ENCODE data around the gene KIF18B. TPM values are rescaled to one million over a fixed set of nuclear protein-coding genes. Genes with fewer than 3 reads are reported as not detected.

The KIF18B gene
- 26.8 to 41.2 TPM (median 40.1 TPM) in 5 replicates for total RNA-seq (2022; extraction: Qiagen RNA extraction)

DNA sequence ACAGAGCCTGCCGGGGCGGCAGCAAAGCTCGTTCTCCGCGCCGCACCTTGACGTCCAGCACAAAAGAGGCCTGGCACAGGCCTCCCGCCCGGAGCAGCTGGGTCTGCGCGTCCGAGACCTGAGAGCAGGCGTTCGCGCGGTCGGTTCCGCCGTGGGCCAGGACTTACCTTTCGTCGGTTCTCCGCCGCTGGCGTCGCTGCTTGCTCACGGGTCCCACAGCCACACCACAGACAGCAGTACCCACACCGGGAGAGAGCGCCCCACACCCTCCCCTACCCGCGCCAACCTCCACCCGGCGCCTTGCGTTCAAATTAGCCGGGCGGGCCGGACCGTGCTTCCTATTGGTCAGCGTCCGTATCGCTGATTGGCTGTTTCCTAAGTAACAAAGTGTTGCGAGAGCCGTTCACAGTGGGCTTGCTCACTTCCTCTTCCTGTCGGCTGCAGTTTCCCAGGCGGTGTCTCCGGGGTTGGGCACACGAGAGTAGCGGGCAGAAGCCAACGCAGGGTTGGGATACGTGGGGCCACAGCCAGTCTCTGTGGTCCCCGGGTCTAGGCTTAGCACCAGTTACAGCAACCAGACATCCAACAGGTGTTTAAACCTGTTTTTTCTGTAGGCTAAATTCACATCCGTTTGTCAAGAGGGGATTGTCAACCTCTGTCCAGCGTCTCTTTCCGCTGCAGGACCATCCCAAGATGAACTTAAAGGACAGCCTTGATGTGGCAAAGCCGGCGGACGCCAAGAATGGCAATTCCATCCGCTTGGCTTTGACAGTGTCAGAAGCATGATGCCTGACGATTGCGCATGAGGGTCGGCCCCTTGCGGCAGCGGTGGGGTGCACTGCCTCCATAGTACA lies at the start of gene KIF18B:
KIF18B (minus strand) TSS at position 313 of the 854 bp plus-strand sequence. CDS start 11,429 bp downstream, outside the sequence.

DNA sequence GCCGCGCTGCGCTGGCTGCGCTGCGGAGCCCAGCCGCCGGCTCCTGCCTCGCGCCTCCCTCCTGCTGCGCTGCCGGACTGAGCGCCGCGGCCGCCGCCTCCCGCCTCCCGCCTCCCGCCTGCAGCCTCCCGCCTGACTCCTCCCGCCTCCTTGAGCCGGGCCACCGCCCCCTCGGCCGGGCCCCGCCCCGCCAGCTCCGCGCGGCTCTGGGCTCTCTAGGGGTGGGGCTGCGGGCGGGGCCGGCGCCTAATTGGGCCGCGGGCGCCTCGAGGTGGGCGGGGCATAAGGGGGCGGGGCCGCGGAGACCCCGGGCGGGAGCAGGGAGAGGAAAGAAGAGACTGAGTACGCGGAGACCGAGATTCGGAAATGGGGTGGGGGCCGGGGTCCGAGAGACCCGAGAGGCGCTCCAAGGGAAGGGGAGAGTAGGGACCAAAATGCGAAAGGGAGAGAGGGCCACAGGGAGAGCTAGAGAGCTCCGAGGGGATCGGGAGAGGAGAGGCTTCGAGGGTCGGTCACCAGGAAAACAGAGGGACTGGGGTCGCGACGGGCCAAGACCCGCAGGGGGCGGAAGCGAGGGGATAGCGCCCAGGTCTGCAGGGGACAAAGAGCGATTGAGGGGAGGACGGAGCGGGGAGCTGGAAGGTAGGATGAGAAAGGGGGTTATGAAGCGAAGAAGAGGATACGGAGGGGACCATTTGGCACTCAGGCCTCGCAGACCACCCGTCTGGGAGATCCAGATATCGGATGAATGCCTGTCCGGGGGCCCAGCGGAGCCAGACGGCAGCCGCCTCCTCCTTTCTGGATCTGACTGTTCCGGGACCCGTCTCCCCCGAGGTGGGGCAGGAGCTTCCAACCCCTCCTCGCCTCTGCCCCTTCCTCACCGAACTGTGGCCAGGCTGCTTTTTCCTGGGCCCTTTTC lies 20.9 kb upstream of the KIF18B start, which contains the start of gene C1QL1:
C1QL1 (minus strand) TSS at position 79 of the 919 bp plus-strand sequence. CDS start 255 bp downstream, outside the sequence.

DNA sequence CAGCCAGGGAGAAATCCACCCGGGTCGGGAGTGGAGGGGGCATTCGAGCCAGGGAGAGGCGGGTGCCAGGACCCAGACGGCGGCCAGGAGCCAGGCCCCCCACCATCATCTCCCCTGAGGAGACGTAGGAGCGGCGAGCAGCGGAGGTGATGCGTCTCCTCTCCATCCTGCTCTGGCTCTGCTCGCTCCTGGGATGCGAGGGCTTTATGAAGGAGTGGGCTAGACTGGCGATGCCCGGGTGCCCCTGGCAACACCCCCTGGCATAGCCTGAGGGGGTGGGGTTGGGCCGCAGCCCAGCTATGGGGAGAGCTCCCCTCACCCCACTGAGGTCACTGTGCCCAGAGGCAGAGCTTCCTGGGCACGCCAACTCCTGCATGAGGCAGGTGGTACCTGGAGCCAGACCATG lies 32.2 kb downstream of the KIF18B start, which contains the start of gene GFAP:
GFAP (minus strand) TSS at position 180 of the 406 bp plus-strand sequence; CDS start at position 166, 14 bp downstream.

DNA sequence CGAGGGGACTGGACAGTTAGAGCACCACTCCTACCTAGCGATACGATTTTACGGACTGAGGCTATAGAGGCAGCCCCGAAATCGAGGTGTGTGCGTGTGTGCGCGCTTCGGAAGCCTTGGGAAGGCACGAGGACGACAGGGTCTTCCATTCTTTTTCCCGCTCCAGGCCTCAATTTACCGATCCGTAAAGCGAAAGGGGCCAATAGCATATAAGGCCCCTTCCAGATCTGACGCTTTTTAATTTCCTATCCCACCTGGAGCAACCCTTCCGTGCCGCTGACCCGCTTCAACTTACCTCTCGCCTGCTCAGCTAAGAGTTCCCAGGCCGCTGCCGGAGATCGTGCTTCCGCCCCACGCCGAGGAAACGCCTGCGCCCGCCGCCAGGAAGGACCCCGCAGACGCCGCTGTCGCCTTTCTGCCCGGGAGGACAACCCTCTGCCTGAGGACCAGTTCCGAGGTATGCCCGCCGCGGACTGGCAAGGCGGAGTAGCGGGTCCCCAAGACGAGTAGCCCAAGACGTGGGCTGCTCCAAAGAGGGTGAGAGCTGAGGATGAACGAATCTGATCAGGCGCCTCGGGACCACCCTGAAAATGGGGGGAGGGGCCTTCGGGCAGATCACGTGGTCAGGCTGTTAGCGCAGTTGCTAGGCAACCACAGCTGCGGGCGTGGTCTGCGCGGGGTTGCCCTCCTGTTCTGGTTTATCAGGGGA lies 48.3 kb downstream of the KIF18B start, which contains the start of gene EFTUD2:
EFTUD2 (minus strand) TSS at position 372 of the 709 bp plus-strand sequence. CDS start 4,924 bp downstream, outside the sequence.

Other genes starting within 250 kb of the KIF18B start
- 26.4 to 31.7 TPM (median 29.2 TPM) in 5 replicates for gene DBF4B, start 239.1 kb downstream of the KIF18B start, total RNA-seq (2022; extraction: Qiagen RNA extraction)
- gene ADAM11, start 188.8 kb downstream of the KIF18B start, total RNA-seq (2022; extraction: Qiagen RNA extraction): 1.5 to 2.8 TPM (median 2.2 TPM) in 5 replicates
- 27.9 to 34.7 TPM (median 33.1 TPM) in 5 replicates for gene GJC1, start 117.5 kb downstream of the KIF18B start, total RNA-seq (2022; extraction: Qiagen RNA extraction)
- not detected in 5 replicates for gene HIGD1B, start 99.9 kb downstream of the KIF18B start, total RNA-seq (2022; extraction: Qiagen RNA extraction)
- 138 to 173 TPM (median 143 TPM) in 5 replicates for gene EFTUD2, start 48.3 kb downstream of the KIF18B start, total RNA-seq (2022; extraction: Qiagen RNA extraction)
- 0.55 to 0.86 TPM (median 0.75 TPM) in 5 replicates for gene GFAP, start 32.3 kb downstream of the KIF18B start, total RNA-seq (2022; extraction: Qiagen RNA extraction)
- 14.7 to 35.1 TPM (median 30.0 TPM) in 5 replicates for gene C1QL1, start 20.5 kb upstream of the KIF18B start, total RNA-seq (2022; extraction: Qiagen RNA extraction)
- gene DCAKD, start 103.9 kb upstream of the KIF18B start, total RNA-seq (2022; extraction: Qiagen RNA extraction): 18.4 to 23.0 TPM (median 21.1 TPM) in 5 replicates
- 161 to 347 TPM (median 170 TPM) in 5 replicates for gene NMT1, start 113.5 kb upstream of the KIF18B start, total RNA-seq (2022; extraction: Qiagen RNA extraction)
- gene PLCD3, start 184.7 kb upstream of the KIF18B start, total RNA-seq (2022; extraction: Qiagen RNA extraction): 148 to 216 TPM (median 192 TPM) in 5 replicates
- 6.4 to 8.9 TPM (median 8.3 TPM) in 5 replicates for gene ACBD4, start 187.9 kb upstream of the KIF18B start, total RNA-seq (2022; extraction: Qiagen RNA extraction)
- 43.5 to 55.3 TPM (median 49.2 TPM) in 5 replicates for gene HEXIM1, start 200.7 kb upstream of the KIF18B start, total RNA-seq (2022; extraction: Qiagen RNA extraction)
- 15.2 to 18.4 TPM (median 16.6 TPM) in 5 replicates for gene HEXIM2, start 214.1 kb upstream of the KIF18B start, total RNA-seq (2022; extraction: Qiagen RNA extraction)

All from A549 treated with CORT108297 at 1 μM for 4 hours (cell line).